ENCODE results near the gene SAG.

The SAG gene

GRCh38 chr2:233289648-233290047, 18.0 kb upstream of the SAG start:
- H3K4me1 ChIP-seq (ENCODE audit: control insufficient read depth in 1 of 2, insufficient read depth in 2 of 2, low read length in 2 of 2), result no peaks in the 10 kb centered on the region
- no peak overlapping the region for H3K27ac ChIP-seq (ENCODE audit: low read length)
- peaks cover 70 to 83% of the 10 kb centered on the region in 2 donors for H3K36me3 ChIP-seq (ENCODE audit: control insufficient read depth in 1 of 2, insufficient read depth in 2 of 2, low read length in 2 of 2)
- no peaks in the 10 kb centered on the region for H3K27me3 ChIP-seq (ENCODE audit: low read depth, low read length)
- H3K4me3 ChIP-seq (ENCODE audit: low read depth in 1 of 2, low read length in 2 of 2), result no peak overlapping the region
- no peaks in the 10 kb centered on the region for H3K9me3 ChIP-seq (ENCODE audit: control insufficient read depth in 1 of 2, low read length in 2 of 2)

- H3K9me3 ChIP-seq (ENCODE audit: control insufficient read depth in 1 of 2, low read length in 2 of 2), result no peaks in the 10 kb centered on the region
- H3K36me3 ChIP-seq (ENCODE audit: control insufficient read depth in 1 of 2, insufficient read depth in 2 of 2, low read length in 2 of 2), result peaks cover 70 to 83% of the 10 kb centered on the region in 2 donors
- no peak overlapping the region for H3K4me3 ChIP-seq (ENCODE audit: low read depth in 1 of 2, low read length in 2 of 2)
- H3K4me1 ChIP-seq (ENCODE audit: control insufficient read depth in 1 of 2, insufficient read depth in 2 of 2, low read length in 2 of 2), result no peaks in the 10 kb centered on the region
- H3K27ac ChIP-seq (ENCODE audit: low read length), result no peak overlapping the region
- H3K27me3 ChIP-seq (ENCODE audit: low read depth, low read length), result no peaks in the 10 kb centered on the region
These were observed 17.4 kb upstream of the SAG start for GRCh38 chr2:233290051-233290845.

GRCh38 chr2:233295891-233296290, 11.7 kb upstream of the SAG start:
- H3K9me3 ChIP-seq (ENCODE audit: control insufficient read depth in 1 of 2, low read length in 2 of 2), result no peaks in the 10 kb centered on the region
- H3K4me3 ChIP-seq (ENCODE audit: low read depth in 1 of 2, low read length in 2 of 2), result no peak overlapping the region
- no peaks in the 10 kb centered on the region for H3K27me3 ChIP-seq (ENCODE audit: low read depth, low read length)
- peaks cover 41 to 57% of the 10 kb centered on the region in 2 donors for H3K36me3 ChIP-seq (ENCODE audit: control insufficient read depth in 1 of 2, insufficient read depth in 2 of 2, low read length in 2 of 2)
- H3K27ac ChIP-seq (ENCODE audit: low read length), result no peak overlapping the region
- H3K4me1 ChIP-seq (ENCODE audit: control insufficient read depth in 1 of 2, insufficient read depth in 2 of 2, low read length in 2 of 2), result no peaks in the 10 kb centered on the region

GRCh38 chr2:233297076-233297475, 10.5 kb upstream of the SAG start:
- Histone ChIP-seq H3K27ac (ENCODE audit: low read length) (no peak overlapping the region), H3K9me3 (ENCODE audit: control insufficient read depth in 1 of 2, low read length in 2 of 2) (no peaks in the 10 kb centered on the region), H3K4me1 (ENCODE audit: control insufficient read depth in 1 of 2, insufficient read depth in 2 of 2, low read length in 2 of 2) (no peaks in the 10 kb centered on the region), H3K27me3 (ENCODE audit: low read depth, low read length) (no peaks in the 10 kb centered on the region), H3K36me3 (ENCODE audit: control insufficient read depth in 1 of 2, insufficient read depth in 2 of 2, low read length in 2 of 2) (peaks cover 30 to 46% of the 10 kb centered on the region in 2 donors), H3K4me3 (ENCODE audit: low read depth in 1 of 2, low read length in 2 of 2) (no peak overlapping the region)

- Histone ChIP-seq H3K9me3 (ENCODE audit: control insufficient read depth in 1 of 2, low read length in 2 of 2) (no peaks in the 10 kb centered on the region), H3K4me3 (ENCODE audit: low read depth in 1 of 2, low read length in 2 of 2) (no peak overlapping the region), H3K4me1 (ENCODE audit: control insufficient read depth in 1 of 2, insufficient read depth in 2 of 2, low read length in 2 of 2) (no peaks in the 10 kb centered on the region), H3K36me3 (ENCODE audit: control insufficient read depth in 1 of 2, insufficient read depth in 2 of 2, low read length in 2 of 2) (peaks cover 0 to 12% of the 10 kb centered on the region in 2 donors), H3K27ac (ENCODE audit: low read length) (no peak overlapping the region), H3K27me3 (ENCODE audit: low read depth, low read length) (no peaks in the 10 kb centered on the region)
These were observed 7.2 kb upstream of the SAG start for GRCh38 chr2:233300401-233300800.

GRCh38 chr2:233301248-233301647, 6.4 kb upstream of the SAG start:
- H3K36me3 ChIP-seq (ENCODE audit: control insufficient read depth in 1 of 2, insufficient read depth in 2 of 2, low read length in 2 of 2), result peaks cover 0 to 4% of the 10 kb centered on the region in 2 donors
- no peaks in the 10 kb centered on the region for H3K4me1 ChIP-seq (ENCODE audit: control insufficient read depth in 1 of 2, insufficient read depth in 2 of 2, low read length in 2 of 2)
- H3K9me3 ChIP-seq (ENCODE audit: control insufficient read depth in 1 of 2, low read length in 2 of 2), result no peaks in the 10 kb centered on the region
- no peak overlapping the region for H3K4me3 ChIP-seq (ENCODE audit: low read depth in 1 of 2, low read length in 2 of 2)
- H3K27ac ChIP-seq (ENCODE audit: low read length), result no peak overlapping the region
- no peaks in the 10 kb centered on the region for H3K27me3 ChIP-seq (ENCODE audit: low read depth, low read length)

GRCh38 chr2:233301811-233302210, 5.8 kb upstream of the SAG start:
- Histone ChIP-seq H3K36me3 (ENCODE audit: control insufficient read depth in 1 of 2, insufficient read depth in 2 of 2, low read length in 2 of 2) (no peaks in the 10 kb centered on the region), H3K4me1 (ENCODE audit: control insufficient read depth in 1 of 2, insufficient read depth in 2 of 2, low read length in 2 of 2) (no peaks in the 10 kb centered on the region), H3K27me3 (ENCODE audit: low read depth, low read length) (no peaks in the 10 kb centered on the region), H3K9me3 (ENCODE audit: control insufficient read depth in 1 of 2, low read length in 2 of 2) (no peaks in the 10 kb centered on the region), H3K27ac (ENCODE audit: low read length) (no peak overlapping the region), H3K4me3 (ENCODE audit: low read depth in 1 of 2, low read length in 2 of 2) (no peak overlapping the region)

- Histone ChIP-seq H3K4me3 (ENCODE audit: low read depth in 1 of 2, low read length in 2 of 2) (no peak overlapping the region), H3K4me1 (ENCODE audit: control insufficient read depth in 1 of 2, insufficient read depth in 2 of 2, low read length in 2 of 2) (no peaks in the 10 kb centered on the region), H3K27ac (ENCODE audit: low read length) (no peak overlapping the region), H3K9me3 (ENCODE audit: control insufficient read depth in 1 of 2, low read length in 2 of 2) (no peaks in the 10 kb centered on the region), H3K36me3 (ENCODE audit: control insufficient read depth in 1 of 2, insufficient read depth in 2 of 2, low read length in 2 of 2) (no peaks in the 10 kb centered on the region), H3K27me3 (ENCODE audit: low read depth, low read length) (no peaks in the 10 kb centered on the region)
These were observed 4.4 kb upstream of the SAG start for GRCh38 chr2:233303252-233303651.

GRCh38 chr2:233311241-233311926, 3.8 kb downstream of the SAG start:
- H3K27ac ChIP-seq (ENCODE audit: low read length), result no peak overlapping the region
- no peaks in the 10 kb centered on the region for H3K36me3 ChIP-seq (ENCODE audit: control insufficient read depth in 1 of 2, insufficient read depth in 2 of 2, low read length in 2 of 2)
- H3K4me3 ChIP-seq (ENCODE audit: low read depth in 1 of 2, low read length in 2 of 2), result no peak overlapping the region
- H3K9me3 ChIP-seq (ENCODE audit: control insufficient read depth in 1 of 2, low read length in 2 of 2), result no peaks in the 10 kb centered on the region
- H3K4me1 ChIP-seq (ENCODE audit: control insufficient read depth in 1 of 2, insufficient read depth in 2 of 2, low read length in 2 of 2), result no peaks in the 10 kb centered on the region
- H3K27me3 ChIP-seq (ENCODE audit: low read depth, low read length), result no peaks in the 10 kb centered on the region

- no peak overlapping the region for H3K27ac ChIP-seq (ENCODE audit: low read length)
- H3K9me3 ChIP-seq (ENCODE audit: control insufficient read depth in 1 of 2, low read length in 2 of 2), result no peaks in the 10 kb centered on the region
- no peaks in the 10 kb centered on the region for H3K27me3 ChIP-seq (ENCODE audit: low read depth, low read length)
- H3K4me3 ChIP-seq (ENCODE audit: low read depth in 1 of 2, low read length in 2 of 2), result no peak overlapping the region
- no peaks in the 10 kb centered on the region for H3K4me1 ChIP-seq (ENCODE audit: control insufficient read depth in 1 of 2, insufficient read depth in 2 of 2, low read length in 2 of 2)
- H3K36me3 ChIP-seq (ENCODE audit: control insufficient read depth in 1 of 2, insufficient read depth in 2 of 2, low read length in 2 of 2), result no peaks in the 10 kb centered on the region
These were observed 5.3 kb downstream of the SAG start for GRCh38 chr2:233312874-233313273.

- Histone ChIP-seq H3K4me3 (ENCODE audit: low read depth in 1 of 2, low read length in 2 of 2) (no peak overlapping the region), H3K9me3 (ENCODE audit: control insufficient read depth in 1 of 2, low read length in 2 of 2) (no peaks in the 10 kb centered on the region), H3K36me3 (ENCODE audit: control insufficient read depth in 1 of 2, insufficient read depth in 2 of 2, low read length in 2 of 2) (no peaks in the 10 kb centered on the region)
These were observed 6.7 kb downstream of the SAG start for GRCh38 chr2:233314180-233314925.

More at GRCh38 chr2:233314180-233314925, 6.7 kb downstream of the SAG start:
- H3K27me3 ChIP-seq (ENCODE audit: low read depth, low read length), result no peaks in the 10 kb centered on the region
- H3K4me1 ChIP-seq (ENCODE audit: control insufficient read depth in 1 of 2, insufficient read depth in 2 of 2, low read length in 2 of 2), result no peaks in the 10 kb centered on the region
- H3K27ac ChIP-seq (ENCODE audit: low read length), result no peak overlapping the region

Measured in muscle layer of duodenum (tissue), 2 donors.